Esophagus squamous epithelium (tissue), 5 donors: ENCODE results near the gene LYAR. TPM values are rescaled to one million over a fixed set of nuclear protein-coding genes. Genes with fewer than 3 reads are reported as not detected.
"Not testable (repeated sequence)": the region's sequence is repeated elsewhere in the genome, so short reads cannot be mapped to it uniquely, and the experiment has no call there.

ENCODE experiments used
- DNase-seq: peaks from one replicate; lab custom pipeline; 2025; lab: John Stamatoyannopoulos, UW
- H3K27ac ChIP-seq, 4 donors: fragments of 200-600 bp; sonication (generic); one replicate each; pipeline ENCODE4 v1.5.1; 2016 to 2019; ENCODE audit warnings: mild to moderate bottlenecking in 1 of 4
- H3K27me3 ChIP-seq, 4 donors: fragments of 200-600 bp; sonication (generic); 1 replicate in 3 of 4; 2 replicates in 1 of 4; pipeline versions ENCODE4 v1.5.1 to v1.6.0; 2017 to 2021; ENCODE audit warnings: antibody characterized with exemption in 1 of 4
- H3K36me3 ChIP-seq, 3 donors: fragments of 200-600 bp; sonication (generic); one replicate each; pipeline ENCODE4 v1.5.1; 2016 to 2019
- H3K4me1 ChIP-seq, 3 donors: fragments of 200-600 bp; sonication (generic); one replicate each; pipeline ENCODE4 v1.5.1; 2017 to 2019
- H3K4me3 ChIP-seq, 4 donors: fragments of 200-600 bp; sonication (generic); 1 replicate in 3 of 4; 2 replicates in 1 of 4; pipeline ENCODE4 v1.5.1; 2016 to 2019; ENCODE audit warnings: mild to moderate bottlenecking in 2 of 4, moderate library complexity in 1 of 4
- H3K9me3 ChIP-seq, 3 donors: fragments of 200-600 bp; sonication (generic); one replicate each; pipeline ENCODE4 v1.5.1; 2016 to 2019
- CTCF ChIP-seq, 6 experiments: fragments of 450-650 bp in 4 of 6; fragments of 200-600 bp in 2 of 6; sonication (generic) in 2 of 6; IDR thresholded peaks; one replicate each; pipeline ENCODE4 v1.5.1; 2016 to 2019; ENCODE audit warnings: antibody characterized with exemption in 6 of 6, mild to moderate bottlenecking in 4 of 6, moderate library complexity in 4 of 6
- POLR2A ChIP-seq, 4 donors: fragments of 450-650 bp; IDR thresholded peaks; one replicate each; pipeline ENCODE4 v1.6.1; 2017; ENCODE audit warnings: antibody characterized with exemption in 4 of 4, mild to moderate bottlenecking in 4 of 4, moderate library complexity in 3 of 4
- WGBS, 2 donors: methylation state at CpG; one replicate each; pipeline ENCODE4 v1.1.5; 2018; 5-methylcytosine and 5-hydroxymethylcytosine counted together
- intact Hi-C: fragments of 100-400 bp; cut with DNase I; formaldehyde crosslinking; loops from one replicate; pipeline ENCODE4 v1.15.0; 2022
- total RNA-seq, 4 donors: library from RNA; depleted of rRNA; stranded (reverse); fragments of >200 nt; gene quantifications; one replicate each; pipeline ENCODE4 v1.1.0, GENCODE V29; 2016
- donor health status: DM: yes; HTN: yes; CAD: no.

The LYAR gene
- total RNA-seq, 4 donors from 2014 or later: 9.1 to 35.7 (median 22.0) TPM

- TF ChIP-seq CTCF (IDR thresholded peaks at IDR 0.05): peak in 4 of 6 experiments; percentile 29 to 39 (median 34)
- TF ChIP-seq POLR2A (IDR thresholded peaks at IDR 0.05): peak in 3 of 4 donors; percentile 31 to 72 (median 69)
- peaks cover 0 to 24% (median 0%) of the 10 kb centered on the region in 3 donors for H3K36me3 ChIP-seq
- H3K9me3 ChIP-seq: no peaks in the 10 kb centered on the region
- peak within 1 kb of the TSS; percentile 92 to 96 (median 96) for H3K27ac ChIP-seq
- intact Hi-C loops: no loop called here
- 2 to 4% methylated on average over 14 to 34 of the region's 62 CpGs for WGBS, 2 donors
- DNase-seq: peak; percentile 57
- no peaks in the 10 kb centered on the region for H3K27me3 ChIP-seq
- peak within 1 kb of the TSS; percentile 76 to 87 (median 81) for H3K4me3 ChIP-seq
- H3K4me1 ChIP-seq: peaks cover 9 to 22% (median 18%) of the 10 kb centered on the region in 3 donors
Measured at GRCh38 chr4:4248029-4248884, 41.7 kb downstream of the LYAR start, which contains the start of gene TMEM128. Gene TMEM128, minus strand, starts transcription at chr4:4248223. Its CDS starts 21 bp downstream, at chr4:4248202.

GRCh38 chr4:4247696-4248028 lies 42.3 kb downstream of the LYAR start:
- Histone ChIP-seq H3K27me3 (no peaks in the 10 kb centered on the region), H3K4me3 (peak overlapping the region; percentile 76 to 87 (median 81)), H3K9me3 (no peaks in the 10 kb centered on the region), H3K4me1 (peaks cover 9 to 22% (median 18%) of the 10 kb centered on the region in 3 donors), H3K36me3 (peaks cover 0 to 30% (median 0%) of the 10 kb centered on the region in 3 donors), H3K27ac (peak overlapping the region; percentile 92 to 96 (median 96))
- 2% methylated on average over 10 to 12 of the region's 12 CpGs for WGBS, 2 donors
- TF ChIP-seq POLR2A (IDR thresholded peaks at IDR 0.05) (no peak), CTCF (IDR thresholded peaks at IDR 0.05) (no peak)
- intact Hi-C loops: no loop called here
- DNase-seq: no peak

- H3K36me3 ChIP-seq: peaks cover 0 to 49% (median 0%) of the 10 kb centered on the region in 3 donors
- TF ChIP-seq POLR2A (IDR thresholded peaks at IDR 0.05): no peak
- no peak for TF ChIP-seq CTCF (IDR thresholded peaks at IDR 0.05)
- no peak overlapping the region for H3K4me3 ChIP-seq
- no peaks in the 10 kb centered on the region for H3K27me3 ChIP-seq
- no peak overlapping the region for H3K27ac ChIP-seq
- intact Hi-C loops: no loop called here
- H3K4me1 ChIP-seq: peaks cover 9 to 22% (median 18%) of the 10 kb centered on the region in 3 donors
- no peak for DNase-seq
- H3K9me3 ChIP-seq: no peaks in the 10 kb centered on the region
- 88 to 96% methylated on average over 1 of the region's 1 CpG for WGBS, 2 donors
Measured at GRCh38 chr4:4245172-4245571, 44.8 kb downstream of the LYAR start.

- H3K4me1 ChIP-seq, H3K27ac ChIP-seq, H3K4me3 ChIP-seq, H3K9me3 ChIP-seq, H3K27me3 ChIP-seq, intact Hi-C loops, DNase-seq: not testable (repeated sequence)
- H3K36me3 ChIP-seq: peaks cover 0 to 92% (median 0%) of the 10 kb centered on the region in 3 donors
- WGBS, 2 donors: 57 to 68% methylated on average over 3 of the region's 3 CpGs
Measured at GRCh38 chr4:4239551-4239950, 50.4 kb downstream of the LYAR start.

GRCh38 chr4:4233610-4234009 lies 56.3 kb downstream of the LYAR start:
- 90 to 93% methylated on average over 2 of the region's 2 CpGs for WGBS, 2 donors
- Histone ChIP-seq H3K4me1 (no peaks in the 10 kb centered on the region), H3K36me3 (peaks cover 0 to 39% (median 0%) of the 10 kb centered on the region in 3 donors), H3K27ac (no peak overlapping the region), H3K4me3 (no peak overlapping the region), H3K9me3 (peaks cover 0 to 8% (median 3%) of the 10 kb centered on the region in 3 donors), H3K27me3 (peaks cover 0 to 24% (median 0%) of the 10 kb centered on the region in 4 donors)
- intact Hi-C loops: no loop called here
- TF ChIP-seq CTCF (IDR thresholded peaks at IDR 0.05) (no peak), POLR2A (IDR thresholded peaks at IDR 0.05) (no peak)
- no peak for DNase-seq
